ENCODE data around the gene TEX35. TPM values are rescaled to one million over a fixed set of nuclear protein-coding genes. Genes with fewer than 3 reads are reported as not detected.

TEX35 gene
- total RNA-seq, 1 experiment from 2014 or later, result not detected

- RAD21 ChIA-PET (ENCODE audit: low non-redundant PET in 1 of 2, low total read pairs in 2 of 2, uncharacterized antibody in 2 of 2, unreplicated experiment in 2 of 2), result no interaction called here
- Histone ChIP-seq H4K20me1 (ENCODE audit: insufficient read depth) (no peaks in the 10 kb centered on the region), H3K9me3 (ENCODE audit: control insufficient read depth in 1 of 2, insufficient read depth in 1 of 2, low read depth in 1 of 2, low read length in 2 of 2) (no peaks in the 10 kb centered on the region), H3K9ac (ENCODE audit: low read length) (no peak overlapping the region), H3K4me3 (replicated peaks in 1 of 2; ENCODE audit: low read depth in 1 of 2, low read length in 2 of 2) (no peak overlapping the region), H3K9me2 (ENCODE audit: insufficient read depth) (no peaks in the 10 kb centered on the region), H3K36me3 (ENCODE audit: control insufficient read depth in 1 of 2, insufficient read depth in 2 of 2, low read length in 2 of 2) (no peaks in the 10 kb centered on the region), H3K4me1 (ENCODE audit: control insufficient read depth in 1 of 2, insufficient read depth in 2 of 2, low read length in 2 of 2) (no peaks in the 10 kb centered on the region), H3K27me3 (ENCODE audit: insufficient read depth, low read length) (no peaks in the 10 kb centered on the region), H2AFZ (ENCODE audit: low read depth, low read length, poor library complexity, severe bottlenecking) (no peak overlapping the region), H3K27ac (ENCODE audit: low read depth, low read length) (no peak overlapping the region), H3K79me2 (ENCODE audit: insufficient read depth, low read length) (no peaks in the 10 kb centered on the region), H3K4me2 (ENCODE audit: low read length) (no peak overlapping the region)
- no peak for DNase-seq (ENCODE audit: low read depth, low spot score)
- no TSS peak for BruUV-seq (replicated peaks)
- POLR2A ChIA-PET, result no interaction called here
- intact Hi-C loops (cut with micrococcal nuclease), result no loop called here
- ATAC-seq, result no peak
- CTCF ChIA-PET, result interaction anchor here (3.0 kb wide), 1 partner anchor 8 kb away, joined by 15 read pairs; no protein-coding TSS in a partner anchor
- TF ChIP-seq SIN3A (IDR thresholded peaks at IDR 0.05; ENCODE audit: low read depth) (no peak), CEBPB (IDR thresholded peaks at IDR 0.05; ENCODE audit: low read depth) (no peak), EGR1 (IDR thresholded peaks at IDR 0.05; ENCODE audit: low read depth) (no peak), RAD21 (IDR thresholded peaks at IDR 0.05; ENCODE audit: low read depth) (no peak), FOSL1 (IDR thresholded peaks at IDR 0.05; ENCODE audit: low read depth) (no peak), EZH2 (IDR thresholded peaks at IDR 0.05) (no peak), CBX3 (IDR thresholded peaks at IDR 0.05; ENCODE audit: low read depth) (no peak), SP1 (IDR thresholded peaks at IDR 0.05; ENCODE audit: low read depth) (no peak), TCF7L2 (IDR thresholded peaks at IDR 0.05; ENCODE audit: borderline replicate concordance, extremely low read depth, insufficient read depth, insufficient read length) (no peak), YY1 (IDR thresholded peaks at IDR 0.05; ENCODE audit: extremely low read depth, insufficient replicate concordance, low read depth, low read length) (no peak), ELF1 (IDR thresholded peaks at IDR 0.05; ENCODE audit: borderline replicate concordance, low read depth) (no peak)
- TF ChIP-seq, protein P1, sequence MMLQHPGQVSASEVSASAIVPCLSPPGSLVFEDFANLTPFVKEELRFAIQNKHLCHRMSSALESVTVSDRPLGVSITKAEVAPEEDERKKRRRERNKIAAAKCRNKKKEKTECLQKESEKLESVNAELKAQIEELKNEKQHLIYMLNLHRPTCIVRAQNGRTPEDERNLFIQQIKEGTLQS (IDR thresholded peaks at IDR 0.05), result no peak
- TF ChIP-seq, protein P2, sequence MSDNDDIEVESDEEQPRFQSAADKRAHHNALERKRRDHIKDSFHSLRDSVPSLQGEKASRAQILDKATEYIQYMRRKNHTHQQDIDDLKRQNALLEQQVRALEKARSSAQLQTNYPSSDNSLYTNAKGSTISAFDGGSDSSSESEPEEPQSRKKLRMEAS (IDR thresholded peaks at IDR 0.05), result no peak
- TF ChIP-seq, protein P3, sequence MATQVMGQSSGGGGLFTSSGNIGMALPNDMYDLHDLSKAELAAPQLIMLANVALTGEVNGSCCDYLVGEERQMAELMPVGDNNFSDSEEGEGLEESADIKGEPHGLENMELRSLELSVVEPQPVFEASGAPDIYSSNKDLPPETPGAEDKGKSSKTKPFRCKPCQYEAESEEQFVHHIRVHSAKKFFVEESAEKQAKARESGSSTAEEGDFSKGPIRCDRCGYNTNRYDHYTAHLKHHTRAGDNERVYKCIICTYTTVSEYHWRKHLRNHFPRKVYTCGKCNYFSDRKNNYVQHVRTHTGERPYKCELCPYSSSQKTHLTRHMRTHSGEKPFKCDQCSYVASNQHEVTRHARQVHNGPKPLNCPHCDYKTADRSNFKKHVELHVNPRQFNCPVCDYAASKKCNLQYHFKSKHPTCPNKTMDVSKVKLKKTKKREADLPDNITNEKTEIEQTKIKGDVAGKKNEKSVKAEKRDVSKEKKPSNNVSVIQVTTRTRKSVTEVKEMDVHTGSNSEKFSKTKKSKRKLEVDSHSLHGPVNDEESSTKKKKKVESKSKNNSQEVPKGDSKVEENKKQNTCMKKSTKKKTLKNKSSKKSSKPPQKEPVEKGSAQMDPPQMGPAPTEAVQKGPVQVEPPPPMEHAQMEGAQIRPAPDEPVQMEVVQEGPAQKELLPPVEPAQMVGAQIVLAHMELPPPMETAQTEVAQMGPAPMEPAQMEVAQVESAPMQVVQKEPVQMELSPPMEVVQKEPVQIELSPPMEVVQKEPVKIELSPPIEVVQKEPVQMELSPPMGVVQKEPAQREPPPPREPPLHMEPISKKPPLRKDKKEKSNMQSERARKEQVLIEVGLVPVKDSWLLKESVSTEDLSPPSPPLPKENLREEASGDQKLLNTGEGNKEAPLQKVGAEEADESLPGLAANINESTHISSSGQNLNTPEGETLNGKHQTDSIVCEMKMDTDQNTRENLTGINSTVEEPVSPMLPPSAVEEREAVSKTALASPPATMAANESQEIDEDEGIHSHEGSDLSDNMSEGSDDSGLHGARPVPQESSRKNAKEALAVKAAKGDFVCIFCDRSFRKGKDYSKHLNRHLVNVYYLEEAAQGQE (IDR thresholded peaks at IDR 0.05; ENCODE audit: low read depth), result no peak
Measured at GRCh38 chr1:178493301-178493741, 19.6 kb upstream of the TEX35 start.
